Measurements from ENCODE around the gene SPRR2G. TPM values are rescaled to one million over a fixed set of nuclear protein-coding genes. Genes with fewer than 3 reads are reported as not detected.
"Not testable (repeated sequence)": the region's sequence is repeated elsewhere in the genome, so short reads cannot be mapped to it uniquely, and the experiment has no call there.

SPRR2G gene
- total and polyA plus RNA-seq, 5 donors from 2014 or later: not detected

GRCh38 chr1:153128688-153129087, 22.0 kb downstream of the SPRR2G start:
- not testable (repeated sequence) for H3K36me3 Mint-ChIP-seq; ATAC-seq (ENCODE audit: low read depth in 2 of 2); H3K27ac ChIP-seq (ENCODE audit: insufficient read depth, low read length, poor library complexity, severe bottlenecking); H3K36me3 ChIP-seq (ENCODE audit: control insufficient read depth, insufficient read depth, low read length); H3K9me3 ChIP-seq (ENCODE audit: control insufficient read depth in 2 of 2, low read length in 2 of 2); H3K27ac Mint-ChIP-seq; H3K27me3 Mint-ChIP-seq; DNase-seq; H3K4me1 Mint-ChIP-seq; H3K4me3 ChIP-seq (ENCODE audit: low read depth, low read length); H3K4me3 Mint-ChIP-seq; H3K4me1 ChIP-seq (ENCODE audit: control insufficient read depth, insufficient read depth, low read length, poor library complexity, severe bottlenecking); H3K27me3 ChIP-seq (ENCODE audit: control insufficient read depth, insufficient read depth, low read length)
- peaks cover 0 to 15% (median 4%) of the 10 kb centered on the region in 7 donors for H3K9me3 Mint-ChIP-seq

- Mint-ChIP-seq H3K36me3 (no peaks in the 10 kb centered on the region), H3K27me3 (peaks cover 15% of the 10 kb centered on the region), H3K9me3 (peaks cover 0 to 19% (median 4%) of the 10 kb centered on the region in 7 donors), H3K4me3 (no peak overlapping the region), H3K4me1 (no peaks in the 10 kb centered on the region), H3K27ac (no peak overlapping the region)
- H3K27ac ChIP-seq (ENCODE audit: insufficient read depth, low read length, poor library complexity, severe bottlenecking): no peak overlapping the region
- H3K4me3 ChIP-seq (ENCODE audit: low read depth, low read length): no peak overlapping the region
- no peak for ATAC-seq (ENCODE audit: low read depth in 2 of 2)
- H3K36me3 ChIP-seq (ENCODE audit: control insufficient read depth, insufficient read depth, low read length): no peaks in the 10 kb centered on the region
- H3K27me3 ChIP-seq (ENCODE audit: control insufficient read depth, insufficient read depth, low read length): peaks cover 9% of the 10 kb centered on the region
- no peaks in the 10 kb centered on the region for H3K9me3 ChIP-seq (ENCODE audit: control insufficient read depth in 2 of 2, low read length in 2 of 2)
- H3K4me1 ChIP-seq (ENCODE audit: control insufficient read depth, insufficient read depth, low read length, poor library complexity, severe bottlenecking): no peaks in the 10 kb centered on the region
- no peak for DNase-seq
Measured at GRCh38 chr1:153127296-153127695, 23.4 kb downstream of the SPRR2G start.

DNA sequence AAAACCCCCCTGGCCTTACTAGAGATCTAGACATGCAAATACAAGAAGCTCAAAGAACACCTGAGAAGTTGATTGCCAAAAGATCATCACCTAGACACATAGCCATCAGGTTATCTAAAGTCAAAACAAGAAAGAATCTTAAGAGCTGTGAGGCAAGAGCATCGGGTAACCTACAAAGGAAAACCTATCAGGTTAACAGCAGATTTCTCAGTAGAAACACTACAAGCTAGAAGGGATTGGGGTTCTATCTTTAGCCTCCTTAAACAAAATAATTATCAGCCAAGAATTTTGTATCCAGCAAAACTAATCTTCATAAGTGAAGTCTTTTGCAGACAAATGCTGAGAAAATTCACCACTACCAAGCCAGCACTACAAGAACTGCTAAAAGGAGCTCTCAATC, 25.2 kb downstream of the SPRR2G start:
- H3K27ac ChIP-seq (ENCODE audit: insufficient read depth, low read length, poor library complexity, severe bottlenecking): no peak overlapping the region
- H3K4me3 ChIP-seq (ENCODE audit: low read depth, low read length): no peak overlapping the region
- no peak overlapping the region for H3K4me3 Mint-ChIP-seq
- H3K4me1 Mint-ChIP-seq: no peaks in the 10 kb centered on the region
- no peak overlapping the region for H3K27ac Mint-ChIP-seq
- DNase-seq (no peak), ATAC-seq (ENCODE audit: low read depth in 2 of 2) (no peak)
- H3K9me3 Mint-ChIP-seq: peaks cover 0 to 19% (median 5%) of the 10 kb centered on the region in 7 donors
- H3K36me3 Mint-ChIP-seq: no peaks in the 10 kb centered on the region
- H3K36me3 ChIP-seq (ENCODE audit: control insufficient read depth, insufficient read depth, low read length): no peaks in the 10 kb centered on the region
- H3K9me3 ChIP-seq (ENCODE audit: control insufficient read depth in 2 of 2, low read length in 2 of 2): no peaks in the 10 kb centered on the region
- peaks cover 14% of the 10 kb centered on the region for H3K27me3 Mint-ChIP-seq
- no peaks in the 10 kb centered on the region for H3K4me1 ChIP-seq (ENCODE audit: control insufficient read depth, insufficient read depth, low read length, poor library complexity, severe bottlenecking)
- H3K27me3 ChIP-seq (ENCODE audit: control insufficient read depth, insufficient read depth, low read length): peaks cover 9% of the 10 kb centered on the region

DNA sequence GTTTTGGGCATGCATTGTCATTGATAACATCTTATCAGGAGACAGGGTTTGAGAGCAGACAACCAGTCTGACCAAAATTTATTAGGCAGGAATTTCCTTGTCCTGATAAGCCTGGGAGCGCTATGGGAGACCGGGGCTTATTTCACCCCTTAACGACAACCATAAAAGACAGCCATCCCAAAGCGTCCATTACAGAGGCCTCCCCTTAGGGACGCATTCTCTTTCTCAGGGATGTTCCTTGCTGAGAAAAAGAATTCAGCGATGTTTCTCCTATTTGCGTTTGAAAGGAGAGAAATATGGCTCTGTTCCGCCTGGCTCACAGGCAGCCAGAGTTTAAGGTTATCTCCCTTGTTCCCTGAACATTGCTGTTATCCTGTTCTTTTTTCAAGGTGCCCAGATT, 26.9 kb downstream of the SPRR2G start:
- not testable (repeated sequence) for H3K4me1 ChIP-seq (ENCODE audit: control insufficient read depth, insufficient read depth, low read length, poor library complexity, severe bottlenecking); H3K36me3 Mint-ChIP-seq; H3K27ac ChIP-seq (ENCODE audit: insufficient read depth, low read length, poor library complexity, severe bottlenecking); H3K9me3 ChIP-seq (ENCODE audit: control insufficient read depth in 2 of 2, low read length in 2 of 2); H3K27ac Mint-ChIP-seq; DNase-seq; H3K4me3 Mint-ChIP-seq; H3K36me3 ChIP-seq (ENCODE audit: control insufficient read depth, insufficient read depth, low read length); ATAC-seq (ENCODE audit: low read depth in 2 of 2); H3K4me1 Mint-ChIP-seq; H3K27me3 ChIP-seq (ENCODE audit: control insufficient read depth, insufficient read depth, low read length); H3K4me3 ChIP-seq (ENCODE audit: low read depth, low read length)
- Mint-ChIP-seq H3K27me3 (peaks cover 14% of the 10 kb centered on the region), H3K9me3 (peaks cover 0 to 19% (median 5%) of the 10 kb centered on the region in 7 donors)

- no peak for DNase-seq
- H3K4me1 Mint-ChIP-seq: no peaks in the 10 kb centered on the region
- no peak overlapping the region for H3K4me3 Mint-ChIP-seq
- no peaks in the 10 kb centered on the region for H3K36me3 Mint-ChIP-seq
- H3K9me3 Mint-ChIP-seq: peaks cover 0 to 19% (median 5%) of the 10 kb centered on the region in 7 donors
- Histone ChIP-seq H3K36me3 (ENCODE audit: control insufficient read depth, insufficient read depth, low read length) (no peaks in the 10 kb centered on the region), H3K27me3 (ENCODE audit: control insufficient read depth, insufficient read depth, low read length) (peaks cover 9% of the 10 kb centered on the region), H3K4me1 (ENCODE audit: control insufficient read depth, insufficient read depth, low read length, poor library complexity, severe bottlenecking) (no peaks in the 10 kb centered on the region), H3K27ac (ENCODE audit: insufficient read depth, low read length, poor library complexity, severe bottlenecking) (no peak overlapping the region), H3K9me3 (ENCODE audit: control insufficient read depth in 2 of 2, low read length in 2 of 2) (no peaks in the 10 kb centered on the region), H3K4me3 (ENCODE audit: low read depth, low read length) (no peak overlapping the region)
- ATAC-seq (ENCODE audit: low read depth in 2 of 2): no peak
- H3K27me3 Mint-ChIP-seq: peaks cover 19% of the 10 kb centered on the region
- H3K27ac Mint-ChIP-seq: no peak overlapping the region
Measured at GRCh38 chr1:153122831-153123421, 27.8 kb downstream of the SPRR2G start.

GRCh38 chr1:153120945-153121344, 29.7 kb downstream of the SPRR2G start:
- Histone ChIP-seq H3K36me3 (ENCODE audit: control insufficient read depth, insufficient read depth, low read length) (no peaks in the 10 kb centered on the region), H3K27ac (ENCODE audit: insufficient read depth, low read length, poor library complexity, severe bottlenecking) (no peak overlapping the region), H3K9me3 (ENCODE audit: control insufficient read depth in 2 of 2, low read length in 2 of 2) (no peaks in the 10 kb centered on the region), H3K4me1 (ENCODE audit: control insufficient read depth, insufficient read depth, low read length, poor library complexity, severe bottlenecking) (no peaks in the 10 kb centered on the region), H3K27me3 (ENCODE audit: control insufficient read depth, insufficient read depth, low read length) (peaks cover 8% of the 10 kb centered on the region), H3K4me3 (ENCODE audit: low read depth, low read length) (no peak overlapping the region)
- DNase-seq: no peak
- Mint-ChIP-seq H3K9me3 (peaks cover 0 to 19% (median 5%) of the 10 kb centered on the region in 7 donors), H3K4me1 (no peaks in the 10 kb centered on the region), H3K36me3 (no peaks in the 10 kb centered on the region), H3K27ac (no peak overlapping the region), H3K4me3 (no peak overlapping the region), H3K27me3 (peaks cover 25% of the 10 kb centered on the region)
- no peak for ATAC-seq (ENCODE audit: low read depth in 2 of 2)

- Mint-ChIP-seq H3K4me3 (no peak overlapping the region), H3K27ac (no peak overlapping the region), H3K27me3 (peaks cover 32% of the 10 kb centered on the region), H3K36me3 (no peaks in the 10 kb centered on the region), H3K4me1 (no peaks in the 10 kb centered on the region), H3K9me3 (peaks cover 0 to 6% (median 2%) of the 10 kb centered on the region in 7 donors)
- ATAC-seq (ENCODE audit: low read depth in 2 of 2) (no peak), DNase-seq (no peak)
- Histone ChIP-seq H3K36me3 (ENCODE audit: control insufficient read depth, insufficient read depth, low read length) (no peaks in the 10 kb centered on the region), H3K27ac (ENCODE audit: insufficient read depth, low read length, poor library complexity, severe bottlenecking) (no peak overlapping the region), H3K4me1 (ENCODE audit: control insufficient read depth, insufficient read depth, low read length, poor library complexity, severe bottlenecking) (no peaks in the 10 kb centered on the region), H3K4me3 (ENCODE audit: low read depth, low read length) (no peak overlapping the region), H3K9me3 (ENCODE audit: control insufficient read depth in 2 of 2, low read length in 2 of 2) (no peaks in the 10 kb centered on the region), H3K27me3 (ENCODE audit: control insufficient read depth, insufficient read depth, low read length) (peaks cover 10% of the 10 kb centered on the region)
Measured at GRCh38 chr1:153119491-153119971, 31.2 kb downstream of the SPRR2G start.

GRCh38 chr1:153115264-153115663, 35.4 kb downstream of the SPRR2G start:
- DNase-seq; H3K4me1 ChIP-seq (ENCODE audit: control insufficient read depth, insufficient read depth, low read length, poor library complexity, severe bottlenecking); H3K36me3 ChIP-seq (ENCODE audit: control insufficient read depth, insufficient read depth, low read length); H3K27ac ChIP-seq (ENCODE audit: insufficient read depth, low read length, poor library complexity, severe bottlenecking); H3K4me1 Mint-ChIP-seq; H3K4me3 ChIP-seq (ENCODE audit: low read depth, low read length); H3K4me3 Mint-ChIP-seq; H3K27ac Mint-ChIP-seq; ATAC-seq (ENCODE audit: low read depth in 2 of 2); H3K27me3 ChIP-seq (ENCODE audit: control insufficient read depth, insufficient read depth, low read length); H3K9me3 ChIP-seq (ENCODE audit: control insufficient read depth in 2 of 2, low read length in 2 of 2); H3K36me3 Mint-ChIP-seq; H3K9me3 Mint-ChIP-seq: not testable (repeated sequence)
- peaks cover 23% of the 10 kb centered on the region for H3K27me3 Mint-ChIP-seq
